Ramos (cell line): ENCODE data around the gene LOXL3.
"Not testable (repeated sequence)": the region's sequence is repeated elsewhere in the genome, so short reads cannot be mapped to it uniquely, and the experiment has no call there.

ENCODE experiments used
- in situ Hi-C: fragments of 300-500 bp; cut with MboI; formaldehyde crosslinking; loops from one replicate; pipeline ENCODE4 v1.14.3; 2022; ENCODE audit warnings: low sequenced_read_pairs; ENCODE audit not compliant: unreplicated experiment

The LOXL3 gene

DNA sequence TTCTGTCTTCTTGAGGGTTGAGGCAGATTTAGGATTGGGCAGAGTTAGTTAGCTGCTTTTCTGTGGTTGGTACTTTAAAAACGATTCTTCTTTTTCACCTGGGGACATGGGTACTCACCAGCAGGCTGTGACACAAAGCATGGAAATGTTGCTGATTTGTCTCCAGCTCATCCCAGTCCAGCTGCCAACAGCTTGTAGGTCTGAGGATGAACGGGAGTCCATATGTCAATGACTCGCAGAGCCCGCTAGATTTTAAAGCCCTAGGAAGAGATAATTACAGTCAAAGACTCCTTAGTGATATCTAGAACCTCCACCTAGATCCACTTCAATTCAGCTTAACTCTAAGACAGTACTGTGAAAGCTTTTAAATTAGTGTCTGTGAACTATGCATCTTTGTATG, 21.6 kb upstream of the LOXL3 start:
- in situ Hi-C loops, result no loop called here

DNA sequence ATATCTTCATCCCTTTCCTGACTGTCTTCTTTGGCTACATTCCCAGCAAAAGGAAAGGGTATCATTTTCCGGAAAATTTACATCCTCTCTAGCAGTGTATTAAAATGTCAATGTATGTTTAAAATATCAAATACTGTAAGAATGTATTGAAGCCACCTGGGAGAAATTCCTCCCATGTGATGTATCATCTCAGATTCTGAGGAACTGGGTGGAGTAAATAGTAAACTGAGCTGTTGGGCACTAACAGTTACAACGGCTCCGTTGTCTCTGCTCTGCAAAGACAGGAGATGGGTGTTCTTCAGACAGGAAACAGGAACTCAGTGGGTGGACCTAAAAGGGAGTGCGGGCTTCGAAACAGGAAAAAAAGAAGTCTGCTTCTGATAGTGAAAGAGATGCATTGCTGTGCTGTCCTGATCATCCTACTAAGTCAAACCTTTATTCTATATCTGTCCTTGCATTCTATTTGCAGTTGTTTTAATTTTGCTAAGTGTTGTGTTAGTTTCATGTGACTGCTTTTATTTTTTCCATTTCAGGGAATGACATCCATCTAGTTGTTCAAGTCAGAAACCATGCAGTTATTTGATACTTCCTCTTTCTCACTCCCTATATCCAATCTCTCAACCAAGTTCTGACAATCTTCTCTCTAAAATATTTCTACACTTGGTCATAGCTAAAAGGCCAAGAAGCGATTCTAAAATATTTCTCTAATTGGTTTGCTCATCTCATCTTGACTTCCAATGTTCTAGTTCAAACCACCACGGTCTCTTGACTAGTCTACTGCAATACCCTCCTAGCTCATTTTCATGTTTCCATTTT, 20.2 kb upstream of the LOXL3 start:
- in situ Hi-C loops, result no loop called here

DNA sequence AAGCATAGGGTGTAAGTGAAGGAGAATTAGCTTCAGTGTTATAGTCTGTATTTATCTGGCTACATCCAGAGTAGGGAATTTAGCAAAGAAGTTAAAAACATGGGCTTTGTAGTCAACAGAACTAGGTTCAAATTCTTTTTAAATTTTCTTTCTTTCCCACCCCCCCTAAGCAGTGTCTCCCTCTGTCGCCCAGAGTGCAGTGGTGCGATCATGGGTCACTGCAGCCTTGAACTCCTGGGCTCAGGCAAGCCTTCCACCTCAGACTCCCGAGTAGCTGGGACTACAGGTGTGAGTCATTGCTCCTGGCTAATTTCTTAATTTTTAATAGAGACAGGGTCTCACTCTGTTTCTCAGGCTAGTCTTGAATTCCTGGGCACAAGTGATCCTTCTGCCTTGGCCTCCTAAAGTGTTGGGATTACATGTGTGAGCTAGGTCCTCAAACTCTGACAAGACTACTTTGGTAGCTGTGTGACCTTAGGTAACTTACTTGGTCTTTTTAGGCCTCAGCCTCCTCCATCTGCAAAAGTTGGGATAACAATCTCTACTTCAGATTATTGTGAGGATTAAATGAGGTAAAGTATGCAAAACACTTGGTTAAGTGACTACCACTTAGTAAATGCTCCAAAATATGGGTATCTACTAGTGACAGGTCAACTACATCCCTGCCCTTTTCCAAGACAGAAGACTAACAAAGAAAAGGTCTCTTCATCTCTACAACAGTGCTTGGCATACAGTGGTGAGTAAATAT, 18.6 kb upstream of the LOXL3 start:
- in situ Hi-C loops, result no loop called here

DNA sequence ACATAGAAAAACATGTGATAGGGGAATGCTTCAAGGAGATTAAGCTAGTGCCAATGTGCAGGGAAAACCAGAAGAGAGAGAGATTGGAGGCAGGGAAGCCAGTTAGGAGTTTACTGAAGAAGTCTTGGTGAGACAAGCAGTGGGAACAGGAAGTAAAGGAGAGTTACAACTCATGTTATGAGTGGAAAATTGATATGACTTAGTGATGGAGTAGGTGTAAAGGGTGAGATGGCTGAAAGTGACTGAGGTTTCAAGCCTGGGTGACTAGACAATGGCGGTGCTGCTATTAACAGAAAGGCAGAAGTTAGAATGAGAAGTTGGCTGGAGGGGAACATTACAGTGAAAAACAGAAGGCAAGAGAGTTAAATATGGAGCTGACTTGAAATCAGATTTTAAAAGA, 17.3 kb upstream of the LOXL3 start:
- in situ Hi-C loops, result no loop called here

DNA sequence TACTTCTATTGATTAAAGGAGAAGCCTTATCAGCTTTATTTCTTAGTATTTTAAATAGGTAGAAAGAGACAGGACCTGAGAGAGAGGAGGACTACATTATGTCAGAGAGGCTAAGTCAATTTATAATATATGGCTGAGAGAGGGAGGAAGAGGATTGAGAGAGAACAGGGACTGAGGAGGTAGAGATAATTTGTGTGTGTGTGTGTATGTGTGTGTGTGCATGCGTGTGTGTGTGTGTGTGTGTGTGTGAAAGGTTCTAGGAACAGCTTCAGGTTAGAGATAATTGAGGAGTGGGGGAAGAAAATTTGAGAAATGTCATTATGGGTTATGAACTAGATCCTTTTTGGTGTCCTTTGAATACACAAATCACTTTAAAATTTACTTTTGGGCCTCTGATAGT, 15.9 kb upstream of the LOXL3 start:
- in situ Hi-C loops, result no loop called here

DNA sequence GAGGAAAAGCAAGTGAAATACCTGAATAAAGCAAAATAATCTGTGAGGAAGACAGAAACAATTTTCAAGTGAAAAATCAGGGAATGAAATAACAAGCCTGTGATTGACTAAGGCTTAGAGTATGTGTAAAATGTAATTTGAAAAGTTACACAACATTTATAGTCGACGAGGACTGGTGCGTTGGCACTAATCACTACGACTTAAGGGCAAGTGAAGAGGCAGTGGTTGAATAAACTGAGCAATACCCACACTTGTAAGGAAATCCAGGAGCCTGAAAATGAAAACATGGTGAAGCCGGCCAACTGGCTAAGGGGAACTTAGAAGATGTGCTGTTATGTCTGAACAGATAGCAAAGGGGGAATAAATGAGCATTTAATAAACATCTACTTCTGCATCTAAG, 14.1 kb upstream of the LOXL3 start:
- in situ Hi-C loops, result no loop called here

DNA sequence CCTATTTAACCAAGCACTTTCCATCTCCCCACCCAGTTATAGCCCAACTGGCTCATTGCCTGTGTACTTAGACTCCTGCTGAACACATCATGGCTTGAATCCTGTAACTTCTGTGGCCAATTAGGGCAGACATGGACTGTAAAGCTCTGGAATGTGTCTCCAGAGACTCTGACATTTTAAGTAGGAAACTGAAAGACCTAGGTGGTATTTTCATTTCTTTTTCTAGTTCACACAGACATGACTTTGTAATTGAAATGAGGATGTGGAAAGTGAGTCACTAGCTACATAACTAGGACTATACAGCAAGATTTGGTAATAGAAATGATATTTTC, 13.0 kb upstream of the LOXL3 start:
- in situ Hi-C loops, result no loop called here

DNA sequence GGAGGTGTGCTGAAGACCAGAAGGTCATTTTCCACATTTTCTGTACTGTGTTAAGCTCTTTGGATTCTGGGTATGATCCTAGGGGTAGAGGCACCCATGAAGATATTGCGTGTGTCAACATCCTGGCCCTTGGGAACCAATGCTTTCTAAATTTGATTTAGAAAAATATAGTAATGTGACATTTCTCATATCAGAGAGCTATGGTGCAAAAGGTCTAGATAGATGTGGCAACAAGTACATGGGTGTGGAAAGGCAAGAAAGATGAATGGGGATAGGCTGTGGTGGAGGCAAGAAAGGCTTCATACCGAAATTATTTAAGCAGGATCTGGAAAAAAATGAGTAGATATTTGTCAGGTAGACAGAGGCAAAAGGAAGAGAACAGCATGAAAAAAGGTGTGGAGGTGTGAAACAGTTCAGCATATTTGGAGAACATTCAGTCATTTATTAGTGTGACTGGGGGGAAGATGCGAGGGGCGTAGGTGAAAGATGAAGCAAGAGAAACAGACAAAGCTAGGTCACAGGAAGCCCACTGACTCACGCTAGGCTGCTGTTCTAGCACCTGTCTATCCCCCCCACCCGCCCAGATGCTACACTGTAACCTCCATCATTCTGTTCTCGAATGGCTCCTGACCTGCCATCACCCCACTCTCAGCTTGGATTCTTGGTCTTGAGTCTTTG, 12.5 kb upstream of the LOXL3 start:
- in situ Hi-C loops, result no loop called here

DNA sequence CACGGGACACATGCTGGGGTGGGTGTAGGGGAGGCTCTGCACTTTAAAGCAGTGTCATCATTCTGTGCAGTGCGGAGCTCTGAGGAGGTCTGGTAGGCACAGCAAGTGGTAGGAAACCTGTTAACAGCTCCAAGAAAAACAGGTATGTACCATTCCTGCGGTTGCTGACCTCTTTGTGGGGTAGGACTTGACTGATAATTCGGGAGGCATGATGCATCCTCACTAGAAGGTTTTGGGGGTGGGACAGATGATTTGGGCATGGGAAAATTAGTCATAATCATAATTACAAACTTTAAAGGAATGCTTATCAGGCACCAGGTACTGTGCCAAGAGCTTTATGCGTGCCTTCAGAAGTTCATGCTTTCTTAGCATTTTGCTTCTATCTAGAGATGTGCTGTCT, 10.5 kb upstream of the LOXL3 start:
- in situ Hi-C loops, result no loop called here

DNA sequence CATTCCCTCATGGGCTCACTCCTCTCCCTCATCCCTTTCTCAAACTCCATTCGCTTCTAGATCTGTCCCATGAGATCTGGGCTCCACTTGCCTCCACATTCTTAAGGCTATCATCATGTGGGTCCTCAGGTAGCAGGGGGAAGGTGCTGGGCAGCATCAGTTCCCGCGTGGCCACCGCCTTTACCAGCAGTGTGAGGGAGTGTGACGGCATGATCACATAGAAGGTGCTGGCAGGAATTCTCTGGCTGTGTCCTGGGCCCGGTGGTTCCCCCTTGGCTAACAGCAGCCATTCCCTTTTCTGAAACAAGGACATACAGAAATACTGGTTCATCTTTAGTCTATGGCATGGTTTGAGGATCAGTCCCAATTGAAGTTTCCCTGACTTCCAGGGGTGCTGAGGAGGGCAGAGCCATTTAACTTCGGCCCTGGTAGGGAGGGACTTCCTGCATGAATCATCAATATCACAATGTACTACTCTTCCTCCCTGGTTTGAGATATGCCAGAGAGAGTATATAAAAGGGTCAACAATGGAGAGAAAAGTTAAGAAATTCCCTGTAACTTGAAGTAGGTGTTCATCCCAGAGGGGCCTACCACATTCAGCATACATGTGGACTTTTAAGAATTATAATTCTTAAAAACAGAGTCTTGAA, 8.5 kb upstream of the LOXL3 start:
- in situ Hi-C loops, result no loop called here

DNA sequence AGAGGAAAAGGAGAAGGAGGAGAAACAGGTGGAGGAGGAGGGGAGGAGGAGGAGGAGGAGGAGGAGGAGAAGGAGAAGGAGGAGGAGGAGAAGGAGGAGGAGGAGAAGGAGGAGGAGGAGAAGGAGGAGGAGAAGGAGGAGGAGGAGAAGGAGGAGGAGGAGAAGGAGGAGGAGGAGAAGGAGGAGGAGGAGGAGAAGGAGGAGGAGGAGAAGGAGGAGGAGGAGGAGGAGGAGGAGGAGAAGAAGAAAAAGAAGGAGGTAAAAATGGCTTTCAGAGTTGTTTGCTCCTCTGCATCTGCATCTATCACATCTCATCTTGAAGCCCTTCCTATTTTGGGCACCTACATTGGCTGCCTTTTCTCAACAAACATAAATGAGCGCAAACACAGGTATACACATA, 7.3 kb upstream of the LOXL3 start:
- in situ Hi-C loops, result not testable (repeated sequence)

DNA sequence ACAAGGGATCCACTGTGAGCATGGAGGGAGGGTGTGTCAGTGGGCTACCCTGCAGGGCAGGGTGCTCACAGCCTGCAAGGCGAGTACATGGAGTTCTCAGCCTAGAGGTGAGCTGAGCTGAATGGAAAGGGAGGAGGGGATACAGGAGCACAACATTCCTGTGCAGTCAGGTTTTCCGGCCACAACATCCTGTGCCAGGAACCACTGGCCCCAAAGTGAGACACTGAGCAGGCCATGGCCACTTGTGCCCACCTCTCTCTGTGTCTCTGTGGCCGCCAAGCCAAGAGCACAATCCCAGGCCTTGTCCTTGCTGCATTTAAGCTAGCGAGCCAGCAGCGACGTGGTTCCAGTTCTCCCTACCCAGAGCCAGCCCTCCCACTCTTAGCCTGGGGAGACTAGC, 6.8 kb upstream of the LOXL3 start:
- in situ Hi-C loops, result no loop called here

DNA sequence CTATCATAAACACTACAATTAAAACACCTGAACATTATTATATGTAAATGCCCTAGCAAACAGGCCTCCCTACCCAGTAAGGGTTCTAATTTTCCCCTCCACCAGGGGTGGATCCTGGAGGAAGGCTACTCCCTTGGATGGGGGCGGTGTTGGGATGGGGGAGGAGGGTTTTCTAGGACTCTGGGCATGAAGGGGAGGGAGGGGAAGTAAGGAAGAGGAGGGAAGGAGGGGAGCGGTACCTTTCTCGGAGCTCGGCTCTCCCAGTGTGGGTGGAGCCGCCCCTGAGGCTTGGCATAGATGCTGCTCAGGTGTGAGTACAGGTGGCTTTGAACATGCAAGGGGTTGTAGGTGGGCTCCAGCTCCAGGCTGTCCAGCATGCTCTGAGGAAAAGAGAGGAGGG, 6.2 kb upstream of the LOXL3 start:
- in situ Hi-C loops, result no loop called here

DNA sequence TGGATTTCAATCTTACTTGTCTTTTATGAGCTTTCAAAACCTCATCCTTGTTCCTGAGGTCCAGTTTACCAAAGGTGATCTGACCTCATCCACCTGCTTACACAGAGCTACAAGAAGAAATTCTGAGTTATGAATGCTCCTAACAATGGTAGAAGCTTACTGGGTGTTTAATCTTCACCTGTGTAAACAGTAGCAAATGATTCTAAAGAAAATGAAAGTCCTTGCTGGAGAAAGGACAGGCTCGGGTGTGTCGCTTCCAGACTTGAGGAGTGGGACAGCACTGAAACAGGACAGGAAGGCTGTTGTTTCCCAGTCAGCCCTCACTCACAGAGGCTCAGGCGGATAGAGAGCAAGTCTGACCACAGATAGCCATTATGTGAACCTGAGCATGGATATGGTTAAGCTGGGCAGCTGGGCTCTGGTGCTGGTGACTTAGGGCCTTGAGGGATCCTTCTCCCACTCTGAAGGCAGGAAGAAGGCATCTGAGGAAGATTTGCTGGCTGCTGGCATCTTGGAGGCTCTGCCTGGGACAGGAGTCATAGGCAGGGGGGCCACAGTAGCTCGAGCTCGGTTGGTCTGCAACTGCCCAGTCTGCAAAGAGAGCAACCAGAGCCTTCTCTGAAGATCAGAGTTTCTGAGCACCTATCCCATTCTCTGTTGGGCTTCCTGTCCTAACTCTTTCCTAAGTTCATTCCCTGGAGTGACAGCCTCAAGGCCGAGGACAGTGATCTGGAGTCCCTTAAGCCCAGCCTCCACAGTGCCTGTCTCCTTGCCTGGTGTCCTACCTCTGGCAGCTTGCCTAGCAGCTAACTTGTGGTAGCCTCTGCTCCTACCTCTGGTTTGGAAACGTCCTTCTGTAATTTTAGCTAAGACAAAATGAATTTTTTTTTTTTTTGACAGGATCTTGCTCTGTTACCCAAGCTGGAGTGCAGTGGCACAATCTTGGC, 4.8 kb upstream of the LOXL3 start:
- in situ Hi-C loops, result no loop called here

DNA sequence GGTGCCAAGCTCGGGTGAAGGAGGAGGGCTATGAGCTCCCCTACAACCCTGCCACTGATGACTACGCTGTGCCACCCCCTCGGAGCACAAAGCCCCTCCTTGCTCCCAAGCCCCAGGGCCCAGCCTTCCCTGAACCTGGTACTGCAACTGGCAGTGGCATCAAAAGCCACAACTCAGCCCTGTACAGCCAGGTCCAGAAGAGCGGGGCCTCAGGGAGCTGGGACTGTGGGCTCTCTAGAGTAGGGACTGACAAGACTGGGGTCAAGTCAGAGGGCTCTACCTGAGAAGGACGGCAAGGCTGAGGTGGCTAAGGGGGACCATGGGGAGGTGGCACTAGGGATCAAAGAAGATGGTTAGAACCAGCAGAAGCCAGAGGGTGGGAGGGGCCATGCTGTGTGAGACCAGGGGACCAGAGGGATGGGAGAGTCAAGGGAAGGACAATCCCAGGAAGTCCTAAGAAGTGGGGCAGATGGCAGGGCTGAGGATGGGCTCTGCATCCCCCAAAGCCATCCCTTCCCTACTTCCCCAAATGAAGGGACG, 3.2 kb upstream of the LOXL3 start:
- in situ Hi-C loops, result no loop called here

DNA sequence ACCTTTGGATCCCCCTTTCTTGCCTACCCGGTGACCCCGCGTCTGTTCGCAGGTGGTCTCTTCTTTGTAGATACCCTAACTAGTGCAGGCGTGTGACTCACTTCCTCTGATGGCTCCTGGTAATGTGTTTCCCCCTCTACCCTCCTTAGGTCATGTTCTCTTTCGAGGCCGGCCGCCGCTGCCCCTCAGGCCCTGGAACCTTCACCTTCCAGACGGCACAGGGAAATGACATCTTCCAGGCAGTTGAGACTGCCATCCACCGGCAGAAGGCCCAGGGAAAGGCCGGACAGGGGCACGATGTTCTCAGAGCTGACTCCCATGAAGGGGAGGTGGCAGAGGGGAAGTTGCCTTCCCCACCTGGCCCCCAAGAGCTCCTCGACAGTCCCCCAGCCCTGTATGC, 2.4 kb upstream of the LOXL3 start:
- in situ Hi-C loops, result no loop called here

DNA sequence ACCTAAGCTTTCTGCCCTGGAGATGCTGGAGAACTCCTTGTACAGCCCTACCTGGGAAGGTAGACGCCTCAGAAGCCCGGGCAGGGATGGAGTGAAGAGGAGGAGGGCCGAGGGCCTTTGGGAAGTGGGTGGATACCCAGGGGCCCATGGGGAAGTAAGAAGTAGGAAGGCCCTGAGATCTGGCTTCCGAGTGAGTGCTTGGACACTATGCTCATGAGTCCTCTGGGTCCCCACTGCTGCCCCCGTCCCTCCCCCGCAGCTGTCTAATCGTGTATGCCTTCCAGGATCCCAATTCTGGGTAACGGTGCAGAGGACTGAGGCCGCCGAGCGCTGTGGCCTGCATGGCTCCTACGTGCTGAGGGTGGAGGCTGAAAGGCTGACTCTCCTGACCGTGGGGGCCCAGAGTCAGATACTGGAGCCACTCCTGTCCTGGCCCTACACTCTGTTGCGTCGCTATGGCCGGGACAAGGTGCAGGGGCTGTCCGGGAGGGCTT, 1.9 kb upstream of the LOXL3 start:
- in situ Hi-C loops, result no loop called here

DNA sequence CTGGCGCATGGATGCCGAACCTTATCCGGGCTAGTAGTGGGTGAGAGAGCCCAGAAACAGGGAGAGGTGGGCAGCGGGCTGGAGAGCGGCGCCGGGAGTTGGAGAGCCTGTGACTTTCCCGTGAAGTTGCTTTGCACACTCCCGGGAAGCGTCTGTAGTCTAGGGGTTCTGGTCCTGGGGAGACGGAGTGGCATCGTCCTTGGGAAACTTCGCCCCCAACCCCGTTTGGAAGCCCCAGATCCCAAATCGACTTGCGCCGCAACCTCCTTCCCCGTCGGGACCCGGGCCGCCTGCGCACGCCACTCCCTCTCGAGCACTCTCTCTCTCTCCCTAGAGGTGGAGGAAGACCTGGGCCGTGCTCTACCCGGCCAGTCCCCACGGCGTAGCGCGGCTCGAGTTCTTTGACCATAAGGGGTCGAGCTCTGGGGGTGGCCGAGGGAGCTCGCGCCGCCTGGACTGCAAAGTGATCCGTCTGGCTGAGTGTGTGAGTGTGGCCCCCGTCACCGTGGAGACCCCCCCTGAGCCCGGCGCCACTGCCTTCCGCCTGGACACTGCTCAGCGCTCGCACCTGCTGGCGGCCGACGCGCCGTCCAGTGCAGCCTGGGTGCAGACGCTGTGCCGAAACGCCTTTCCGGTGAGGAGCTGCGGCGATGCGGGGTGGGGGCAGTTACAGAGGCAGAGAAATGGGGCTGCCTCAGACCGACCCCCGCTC, 1.2 kb upstream of the LOXL3 start:
- in situ Hi-C loops, result no loop called here
